Astrocyte of the cerebellum (primary cell): ENCODE measurements around the gene ACAP3.

ENCODE experiments used
- DNase-seq: peaks from one replicate; pipeline ENCODE4 v3.0.0-alpha.2; 2011; ENCODE audit warnings: low read depth
- H3K4me3 ChIP-seq: 2 replicates; pipeline ENCODE4 v1.5.1; 2011; ENCODE audit warnings: mild to moderate bottlenecking, low read depth, low read length, moderate library complexity
- CTCF ChIP-seq: IDR thresholded peaks from 2 replicates; pipeline ENCODE4 v1.5.1; 2012; ENCODE audit warnings: low read length, low read depth, moderate library complexity, mild to moderate bottlenecking; ENCODE audit errors: missing control alignments
- in situ Hi-C: cut with HindIII; loops from 2 replicates; pipeline ENCODE4 v1.10.0; 2017; ENCODE audit warnings: low sequenced_read_pairs

The ACAP3 gene

GRCh38 chr1:1287288-1288110, 20.2 kb downstream of the ACAP3 start:
- H3K4me3 ChIP-seq, result no peak overlapping the region
- in situ Hi-C loops, result loop anchor here (25.0 kb wide), 1 partner anchor 150 kb away; no protein-coding TSS in a partner anchor
- DNase-seq, result no peak
- TF ChIP-seq CTCF, result no peak

GRCh38 chr1:1286313-1287261, 21.1 kb downstream of the ACAP3 start:
- in situ Hi-C loops, result loop anchor here (25.0 kb wide), 1 partner anchor 149 kb away; no protein-coding TSS in a partner anchor
- no peak overlapping the region for H3K4me3 ChIP-seq
- no peak for TF ChIP-seq CTCF
- DNase-seq, result no peak

GRCh38 chr1:1285611-1286311, 22.0 kb downstream of the ACAP3 start:
- no peak overlapping the region for H3K4me3 ChIP-seq
- in situ Hi-C loops, result loop anchor here (25.0 kb wide), 1 partner anchor 148 kb away; no protein-coding TSS in a partner anchor
- no peak for TF ChIP-seq CTCF
- no peak for DNase-seq

- no peak for DNase-seq
- in situ Hi-C loops, result loop anchor here (25.0 kb wide), 1 partner anchor 148 kb away; no protein-coding TSS in a partner anchor
- TF ChIP-seq CTCF, result no peak
- no peak overlapping the region for H3K4me3 ChIP-seq
Observed at GRCh38 chr1:1285102-1285571, 22.6 kb downstream of the ACAP3 start.

GRCh38 chr1:1284221-1285101, 23.3 kb downstream of the ACAP3 start:
- no peak for TF ChIP-seq CTCF
- H3K4me3 ChIP-seq, result no peak overlapping the region
- in situ Hi-C loops, result loop anchor here (25.0 kb wide), 1 partner anchor 147 kb away; no protein-coding TSS in a partner anchor
- no peak for DNase-seq
